WI38 (cell line): ENCODE data around the gene FCHO2.

Source experiments
- H3K4me3 ChIP-seq: 2 replicates; pipeline ENCODE4 v1.5.1; 2011; ENCODE audit warnings: low read depth, mild to moderate bottlenecking, control low read depth, low read length
- TF ChIP-seq, protein P1 (sequence below): IDR thresholded peaks from 2 replicates; pipeline ENCODE4 v1.5.1; 2012; ENCODE audit warnings: low read depth, mild to moderate bottlenecking, control low read depth, low read length

The FCHO2 gene

DNA sequence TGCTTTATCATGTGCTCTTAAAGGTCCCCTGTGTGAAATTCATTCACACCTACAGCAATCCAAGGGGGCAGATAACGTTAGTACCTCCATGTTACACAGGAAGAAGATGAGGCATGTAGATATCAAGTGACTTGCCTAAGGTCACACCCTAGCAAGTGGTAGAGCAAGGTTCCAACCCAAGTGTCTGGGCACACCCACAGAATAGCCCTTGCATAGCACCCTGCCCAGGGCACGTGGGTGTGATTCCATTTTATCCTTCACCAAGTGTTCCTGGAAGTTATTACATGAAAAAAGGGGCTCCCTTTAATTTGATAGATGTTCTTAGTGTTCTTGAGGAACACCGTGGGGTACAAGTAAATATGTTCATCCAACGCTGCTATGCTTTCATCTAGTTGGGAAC is 169.4 kb downstream of the FCHO2 start:
- TF ChIP-seq, protein P1, sequence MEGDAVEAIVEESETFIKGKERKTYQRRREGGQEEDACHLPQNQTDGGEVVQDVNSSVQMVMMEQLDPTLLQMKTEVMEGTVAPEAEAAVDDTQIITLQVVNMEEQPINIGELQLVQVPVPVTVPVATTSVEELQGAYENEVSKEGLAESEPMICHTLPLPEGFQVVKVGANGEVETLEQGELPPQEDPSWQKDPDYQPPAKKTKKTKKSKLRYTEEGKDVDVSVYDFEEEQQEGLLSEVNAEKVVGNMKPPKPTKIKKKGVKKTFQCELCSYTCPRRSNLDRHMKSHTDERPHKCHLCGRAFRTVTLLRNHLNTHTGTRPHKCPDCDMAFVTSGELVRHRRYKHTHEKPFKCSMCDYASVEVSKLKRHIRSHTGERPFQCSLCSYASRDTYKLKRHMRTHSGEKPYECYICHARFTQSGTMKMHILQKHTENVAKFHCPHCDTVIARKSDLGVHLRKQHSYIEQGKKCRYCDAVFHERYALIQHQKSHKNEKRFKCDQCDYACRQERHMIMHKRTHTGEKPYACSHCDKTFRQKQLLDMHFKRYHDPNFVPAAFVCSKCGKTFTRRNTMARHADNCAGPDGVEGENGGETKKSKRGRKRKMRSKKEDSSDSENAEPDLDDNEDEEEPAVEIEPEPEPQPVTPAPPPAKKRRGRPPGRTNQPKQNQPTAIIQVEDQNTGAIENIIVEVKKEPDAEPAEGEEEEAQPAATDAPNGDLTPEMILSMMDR, result no peak
- no peak overlapping the region for H3K4me3 ChIP-seq

DNA sequence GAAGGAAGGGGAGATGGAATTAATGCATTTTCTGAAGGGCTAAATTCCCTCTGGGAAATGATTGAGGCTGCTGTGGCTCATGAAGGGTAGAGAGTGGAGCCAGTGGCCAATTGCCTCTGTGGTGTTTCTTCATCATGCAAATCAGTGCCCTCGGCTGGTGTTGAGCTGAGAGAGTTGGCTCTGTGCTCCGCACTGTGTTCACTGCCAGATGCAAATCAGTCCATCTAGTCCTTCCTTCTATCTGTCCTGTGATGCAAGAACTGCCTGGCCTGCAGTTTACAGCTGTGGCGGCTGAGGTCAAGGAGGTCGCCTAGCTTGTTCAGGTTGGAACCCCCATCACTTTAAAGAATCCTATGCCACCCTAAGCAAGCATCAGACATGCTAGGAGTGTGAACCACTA is 170.5 kb downstream of the FCHO2 start:
- H3K4me3 ChIP-seq, result no peak overlapping the region
- TF ChIP-seq, protein P1, result no peak

DNA sequence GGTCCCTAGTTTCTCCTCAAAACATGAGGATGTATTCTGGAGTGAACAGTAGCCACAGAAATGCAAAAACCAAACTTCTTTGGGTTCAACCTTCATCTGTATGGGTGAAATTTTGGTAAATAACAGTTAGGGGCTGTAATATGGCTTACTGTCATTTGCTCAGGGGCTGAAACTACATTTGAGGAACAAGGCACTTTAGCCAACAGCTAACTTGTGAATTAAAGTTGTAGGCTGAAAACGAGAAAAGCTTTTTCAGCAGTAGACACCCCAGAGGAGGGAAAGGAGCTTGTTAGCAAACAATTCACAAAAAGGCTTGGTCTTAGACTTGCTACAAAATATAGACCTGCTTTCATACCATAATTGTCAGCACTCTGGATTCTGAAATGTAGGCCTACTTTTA is 171.1 kb downstream of the FCHO2 start:
- no peak overlapping the region for H3K4me3 ChIP-seq
- TF ChIP-seq, protein P1, result no peak

DNA sequence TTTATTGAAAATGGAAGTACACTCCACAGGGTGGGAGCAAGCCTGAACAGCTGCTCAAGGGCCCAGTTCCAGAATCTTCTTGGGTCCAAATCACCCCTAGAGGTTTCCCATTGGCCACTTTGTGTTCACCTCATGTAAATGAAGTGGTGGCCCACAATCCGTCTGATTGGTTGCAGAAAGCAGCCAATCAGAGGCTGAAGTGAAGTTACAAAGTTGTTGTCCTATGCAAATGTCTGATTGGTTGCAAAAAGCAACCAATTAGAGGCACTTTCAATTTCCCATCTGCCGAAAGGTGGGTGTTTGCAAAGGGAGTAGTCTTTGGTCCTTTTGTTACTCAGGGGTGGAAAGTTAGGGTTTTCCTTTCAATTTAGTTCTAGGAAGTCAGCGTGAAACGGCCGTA is 173.3 kb downstream of the FCHO2 start:
- no peak overlapping the region for H3K4me3 ChIP-seq
- TF ChIP-seq, protein P1, result no peak

DNA sequence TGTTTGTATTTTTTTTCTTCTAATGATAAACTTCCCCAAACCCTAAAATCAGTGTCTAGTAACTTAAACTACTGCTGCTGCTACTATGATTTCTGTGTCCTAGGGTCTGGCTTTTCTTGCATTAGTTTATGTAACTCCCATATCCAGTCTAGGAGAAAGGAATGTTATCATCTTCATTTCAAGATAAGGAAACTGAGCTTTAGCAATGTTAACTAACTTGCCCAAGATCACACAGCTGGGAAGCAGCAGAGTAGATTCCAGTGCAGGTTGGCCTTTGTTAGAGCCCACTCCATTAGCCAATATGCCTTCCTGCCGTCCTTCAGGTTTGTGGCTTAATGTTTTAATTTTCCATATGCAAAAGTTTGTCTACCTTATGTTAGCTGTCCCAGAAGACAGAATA is 175.0 kb downstream of the FCHO2 start:
- TF ChIP-seq, protein P1, result no peak
- H3K4me3 ChIP-seq, result no peak overlapping the region

DNA sequence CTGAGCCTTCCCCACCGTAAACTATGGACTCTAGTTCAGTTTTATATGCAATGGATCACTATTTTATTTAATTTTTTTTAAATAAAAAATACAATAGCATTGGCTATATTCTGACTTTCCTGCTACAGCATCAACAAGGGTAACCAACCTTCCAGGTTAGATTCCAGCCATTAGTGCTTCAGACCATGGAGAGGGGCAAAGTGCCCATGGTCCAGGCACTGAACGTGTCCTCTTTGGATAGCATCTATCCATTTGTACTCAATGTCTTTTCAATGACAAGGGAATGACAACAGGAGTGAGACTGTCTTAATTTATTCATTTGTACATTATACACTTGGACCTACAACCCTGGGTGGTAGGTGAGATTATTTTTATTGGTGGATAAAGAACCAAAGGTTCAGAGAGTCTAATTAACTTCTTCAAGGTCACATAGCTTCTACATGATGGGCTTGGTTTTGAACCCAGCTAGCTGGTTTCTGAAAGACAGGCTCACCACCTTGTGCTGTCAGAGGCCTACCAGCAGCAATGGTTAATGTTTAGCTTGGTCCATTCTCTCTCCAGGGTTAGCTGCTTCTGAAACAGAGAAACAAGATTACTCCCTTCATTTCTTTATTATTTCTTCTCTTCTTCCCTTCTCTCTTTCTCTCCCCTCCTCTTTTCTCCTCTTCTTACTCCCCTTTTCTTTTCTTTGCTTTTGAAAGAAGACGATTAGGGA is 176.0 kb downstream of the FCHO2 start:
- H3K4me3 ChIP-seq, result no peak overlapping the region
- TF ChIP-seq, protein P1, result no peak

DNA sequence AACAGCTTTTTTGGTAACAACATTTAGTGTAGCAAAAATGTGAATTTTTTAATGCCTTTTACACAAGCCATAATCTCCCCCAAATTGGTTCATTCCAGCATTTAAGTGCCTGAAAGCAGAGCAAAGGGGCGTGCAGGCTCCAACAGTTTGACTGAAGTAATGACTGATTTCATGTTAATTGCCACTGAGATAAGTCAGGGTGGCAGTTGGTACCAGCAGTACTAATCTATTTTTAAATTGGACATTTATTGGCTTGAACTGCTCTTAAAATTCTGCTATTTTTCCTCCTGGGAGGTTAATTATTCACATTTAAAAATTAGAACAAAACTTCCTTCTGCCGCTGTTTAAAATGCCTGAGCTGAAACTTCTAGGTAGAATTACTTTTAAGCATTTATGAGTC is 176.9 kb downstream of the FCHO2 start:
- H3K4me3 ChIP-seq, result no peak overlapping the region
- TF ChIP-seq, protein P1, result no peak
